HCT116 (cell line): ENCODE results near the gene TNNI3.

Experiments
- EZH2 ChIP-seq: fragments of 200-600 bp; sonication (generic); IDR thresholded peaks from 2 replicates; pipeline ENCODE4 v1.6.1; 2017; ENCODE audit warnings: antibody characterized with exemption, mixed run types
- SIN3A ChIP-seq: IDR thresholded peaks from 2 replicates; pipeline ENCODE4 v1.6.1; 2012; ENCODE audit warnings: low read depth
- YY1 ChIP-seq: IDR thresholded peaks from 2 replicates; pipeline ENCODE4 v1.6.1; 2011; ENCODE audit warnings: low read length, low read depth, moderate library complexity, mild to moderate bottlenecking; ENCODE audit not compliant: insufficient replicate concordance; ENCODE audit errors: extremely low read depth
- TF ChIP-seq, protein P1 (sequence below), 3 experiments: fragments of 200-600 bp in 1 of 3; sonication (generic) in 1 of 3; IDR thresholded peaks in 2 of 3; conservative IDR thresholded peaks in 1 of 3; 2 replicates each; pipeline ENCODE4 v1.5.1; 2012 to 2017; ENCODE audit warnings: low read depth in 2 of 3, low read length in 2 of 3, antibody characterized with exemption in 1 of 3, borderline replicate concordance in 1 of 3, control low read depth in 1 of 3, mild to moderate bottlenecking in 1 of 3, mixed read lengths in 1 of 3, mixed run types in 1 of 3, moderate library complexity in 1 of 3; ENCODE audit not compliant: insufficient read depth in 1 of 3
- TF ChIP-seq, protein P2 (sequence below): IDR thresholded peaks from 2 replicates; pipeline ENCODE4 v1.6.1; 2012
- TF ChIP-seq, protein P3 (sequence below): IDR thresholded peaks from 2 replicates; pipeline ENCODE4 v1.6.1; 2012; ENCODE audit warnings: low read depth

DNA sequence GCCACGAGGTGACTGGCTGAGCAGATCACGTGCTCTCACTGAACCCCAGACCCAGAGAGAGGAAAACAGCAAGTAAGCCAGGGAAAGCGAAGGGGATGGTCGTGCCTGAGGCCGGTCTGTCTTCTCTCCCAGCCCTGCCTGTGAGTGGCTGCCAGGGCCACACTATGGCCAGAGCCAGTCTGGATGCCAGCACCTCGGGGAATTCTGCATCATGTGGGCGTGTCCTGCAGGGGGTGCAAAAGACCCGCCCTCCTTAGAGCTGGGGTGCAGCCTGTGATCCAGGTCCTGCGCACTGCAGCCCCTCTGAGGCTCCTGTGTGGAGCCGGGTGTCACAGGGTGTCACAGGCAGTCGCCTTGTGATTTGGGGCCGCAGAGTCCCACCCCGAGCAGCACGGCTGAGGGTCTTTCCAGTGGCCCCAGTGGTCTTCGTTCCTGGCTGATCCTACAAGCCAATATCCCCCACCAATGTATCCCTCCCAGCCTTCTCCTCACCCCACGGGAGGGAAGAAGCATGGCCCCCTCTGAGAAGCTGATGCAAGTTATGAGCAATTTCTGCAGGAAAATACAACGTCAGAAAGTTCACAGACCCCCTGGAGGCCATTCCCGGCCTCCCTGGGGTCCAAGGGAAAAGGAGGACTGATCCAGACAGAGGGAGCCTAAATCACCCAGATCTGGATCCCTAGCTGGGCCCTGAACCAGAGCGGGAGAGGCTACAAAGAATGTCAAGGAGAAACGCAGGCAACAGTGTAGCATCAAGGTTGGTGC lies 47.8 kb downstream of the TNNI3 start:
- TF ChIP-seq EZH2 (no peak), YY1 (no peak), SIN3A (no peak)
- TF ChIP-seq, protein P1, sequence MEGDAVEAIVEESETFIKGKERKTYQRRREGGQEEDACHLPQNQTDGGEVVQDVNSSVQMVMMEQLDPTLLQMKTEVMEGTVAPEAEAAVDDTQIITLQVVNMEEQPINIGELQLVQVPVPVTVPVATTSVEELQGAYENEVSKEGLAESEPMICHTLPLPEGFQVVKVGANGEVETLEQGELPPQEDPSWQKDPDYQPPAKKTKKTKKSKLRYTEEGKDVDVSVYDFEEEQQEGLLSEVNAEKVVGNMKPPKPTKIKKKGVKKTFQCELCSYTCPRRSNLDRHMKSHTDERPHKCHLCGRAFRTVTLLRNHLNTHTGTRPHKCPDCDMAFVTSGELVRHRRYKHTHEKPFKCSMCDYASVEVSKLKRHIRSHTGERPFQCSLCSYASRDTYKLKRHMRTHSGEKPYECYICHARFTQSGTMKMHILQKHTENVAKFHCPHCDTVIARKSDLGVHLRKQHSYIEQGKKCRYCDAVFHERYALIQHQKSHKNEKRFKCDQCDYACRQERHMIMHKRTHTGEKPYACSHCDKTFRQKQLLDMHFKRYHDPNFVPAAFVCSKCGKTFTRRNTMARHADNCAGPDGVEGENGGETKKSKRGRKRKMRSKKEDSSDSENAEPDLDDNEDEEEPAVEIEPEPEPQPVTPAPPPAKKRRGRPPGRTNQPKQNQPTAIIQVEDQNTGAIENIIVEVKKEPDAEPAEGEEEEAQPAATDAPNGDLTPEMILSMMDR (IDR thresholded peaks at IDR 0.05 in 2 of 3, conservative IDR thresholded peaks at IDR 0.05 in 1 of 3; ENCODE audit: borderline replicate concordance in 1 of 3, insufficient read depth in 1 of 3, low read depth in 2 of 3, low read length in 2 of 3): no peak
- TF ChIP-seq, protein P2, sequence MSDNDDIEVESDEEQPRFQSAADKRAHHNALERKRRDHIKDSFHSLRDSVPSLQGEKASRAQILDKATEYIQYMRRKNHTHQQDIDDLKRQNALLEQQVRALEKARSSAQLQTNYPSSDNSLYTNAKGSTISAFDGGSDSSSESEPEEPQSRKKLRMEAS: no peak
- TF ChIP-seq, protein P3, sequence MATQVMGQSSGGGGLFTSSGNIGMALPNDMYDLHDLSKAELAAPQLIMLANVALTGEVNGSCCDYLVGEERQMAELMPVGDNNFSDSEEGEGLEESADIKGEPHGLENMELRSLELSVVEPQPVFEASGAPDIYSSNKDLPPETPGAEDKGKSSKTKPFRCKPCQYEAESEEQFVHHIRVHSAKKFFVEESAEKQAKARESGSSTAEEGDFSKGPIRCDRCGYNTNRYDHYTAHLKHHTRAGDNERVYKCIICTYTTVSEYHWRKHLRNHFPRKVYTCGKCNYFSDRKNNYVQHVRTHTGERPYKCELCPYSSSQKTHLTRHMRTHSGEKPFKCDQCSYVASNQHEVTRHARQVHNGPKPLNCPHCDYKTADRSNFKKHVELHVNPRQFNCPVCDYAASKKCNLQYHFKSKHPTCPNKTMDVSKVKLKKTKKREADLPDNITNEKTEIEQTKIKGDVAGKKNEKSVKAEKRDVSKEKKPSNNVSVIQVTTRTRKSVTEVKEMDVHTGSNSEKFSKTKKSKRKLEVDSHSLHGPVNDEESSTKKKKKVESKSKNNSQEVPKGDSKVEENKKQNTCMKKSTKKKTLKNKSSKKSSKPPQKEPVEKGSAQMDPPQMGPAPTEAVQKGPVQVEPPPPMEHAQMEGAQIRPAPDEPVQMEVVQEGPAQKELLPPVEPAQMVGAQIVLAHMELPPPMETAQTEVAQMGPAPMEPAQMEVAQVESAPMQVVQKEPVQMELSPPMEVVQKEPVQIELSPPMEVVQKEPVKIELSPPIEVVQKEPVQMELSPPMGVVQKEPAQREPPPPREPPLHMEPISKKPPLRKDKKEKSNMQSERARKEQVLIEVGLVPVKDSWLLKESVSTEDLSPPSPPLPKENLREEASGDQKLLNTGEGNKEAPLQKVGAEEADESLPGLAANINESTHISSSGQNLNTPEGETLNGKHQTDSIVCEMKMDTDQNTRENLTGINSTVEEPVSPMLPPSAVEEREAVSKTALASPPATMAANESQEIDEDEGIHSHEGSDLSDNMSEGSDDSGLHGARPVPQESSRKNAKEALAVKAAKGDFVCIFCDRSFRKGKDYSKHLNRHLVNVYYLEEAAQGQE: no peak
